ENCODE measurements around the gene CLSTN1.

DNA sequence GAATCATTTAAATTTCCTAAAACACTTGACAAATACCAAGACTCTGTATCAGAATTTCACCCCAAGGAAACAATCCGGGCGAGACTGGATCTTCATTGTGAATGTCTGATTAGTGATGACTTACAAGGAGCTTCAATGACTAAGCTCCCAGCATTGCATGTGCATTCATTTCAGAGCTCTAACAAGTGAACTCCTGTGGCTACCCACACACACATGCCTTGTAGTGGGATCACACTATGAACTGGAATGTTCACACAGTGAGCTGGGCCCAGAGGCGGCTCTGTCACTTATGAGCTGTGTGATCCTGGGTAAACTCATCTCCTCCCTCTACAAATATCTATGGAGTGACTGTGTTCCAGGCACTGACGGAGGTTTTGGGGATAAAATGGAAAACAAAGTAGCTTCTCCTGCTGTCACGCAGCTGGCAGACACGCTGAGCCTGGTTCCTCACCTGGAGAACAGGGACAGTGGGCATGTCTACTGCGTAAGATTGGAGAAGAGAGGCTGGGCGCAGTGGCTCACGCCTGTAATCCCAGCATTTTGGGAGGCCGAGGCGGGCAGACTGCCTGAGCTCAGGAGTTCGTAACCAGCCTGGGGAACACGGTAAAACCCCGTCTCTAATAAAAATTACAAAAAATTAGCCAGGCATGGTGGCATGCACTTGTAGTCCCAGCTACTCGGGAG lies 56.9 kb downstream of the CLSTN1 start:
- TF ChIP-seq, protein P1, sequence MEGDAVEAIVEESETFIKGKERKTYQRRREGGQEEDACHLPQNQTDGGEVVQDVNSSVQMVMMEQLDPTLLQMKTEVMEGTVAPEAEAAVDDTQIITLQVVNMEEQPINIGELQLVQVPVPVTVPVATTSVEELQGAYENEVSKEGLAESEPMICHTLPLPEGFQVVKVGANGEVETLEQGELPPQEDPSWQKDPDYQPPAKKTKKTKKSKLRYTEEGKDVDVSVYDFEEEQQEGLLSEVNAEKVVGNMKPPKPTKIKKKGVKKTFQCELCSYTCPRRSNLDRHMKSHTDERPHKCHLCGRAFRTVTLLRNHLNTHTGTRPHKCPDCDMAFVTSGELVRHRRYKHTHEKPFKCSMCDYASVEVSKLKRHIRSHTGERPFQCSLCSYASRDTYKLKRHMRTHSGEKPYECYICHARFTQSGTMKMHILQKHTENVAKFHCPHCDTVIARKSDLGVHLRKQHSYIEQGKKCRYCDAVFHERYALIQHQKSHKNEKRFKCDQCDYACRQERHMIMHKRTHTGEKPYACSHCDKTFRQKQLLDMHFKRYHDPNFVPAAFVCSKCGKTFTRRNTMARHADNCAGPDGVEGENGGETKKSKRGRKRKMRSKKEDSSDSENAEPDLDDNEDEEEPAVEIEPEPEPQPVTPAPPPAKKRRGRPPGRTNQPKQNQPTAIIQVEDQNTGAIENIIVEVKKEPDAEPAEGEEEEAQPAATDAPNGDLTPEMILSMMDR (IDR thresholded peaks at IDR 0.05), result no peak
- TF ChIP-seq POLR2A (IDR thresholded peaks at IDR 0.05), result no peak
